Right ventricle myocardium superior (tissue), 1 donor: ENCODE data around the gene MVK. TPM values are rescaled to one million over a fixed set of nuclear protein-coding genes. Genes with fewer than 3 reads are reported as not detected.

Experiments
- ATAC-seq: fragments of 200-7000 bp; cut with Tn5 transposase; one replicate; pipeline ENCODE4 v1.9.1; 2020; ENCODE audit warnings: mild to moderate bottlenecking; ENCODE audit not compliant: poor library complexity
- DNase-seq: peaks from one replicate; pipeline ENCODE4 v3.0.0-alpha.2; 2020
- intact Hi-C: fragments of 100-400 bp; cut with DNase I; formaldehyde crosslinking; loops from one replicate; pipeline ENCODE4 v1.11.2; 2022
- total RNA-seq: library from RNA; stranded (reverse); fragmentation: NEBNext Ultra II Directional; extraction: Animal tissue kit (Norgen Biotek cat#: 25700); gene quantifications from one replicate; pipeline ENCODE4 v1.2.1, GENCODE V29; 2021
- donor health status: DM: no; HTN: yes; CAD: no; lungs with severe emphysema.

The MVK gene
- total RNA-seq, 1 donor from 2014 or later: 9.4 TPM

- ATAC-seq: no peak
- intact Hi-C loops: no loop called here
- DNase-seq: peak; percentile 15
These were observed 12.5 kb upstream of the MVK start for GRCh38 chr12:109560867-109561710.

DNA sequence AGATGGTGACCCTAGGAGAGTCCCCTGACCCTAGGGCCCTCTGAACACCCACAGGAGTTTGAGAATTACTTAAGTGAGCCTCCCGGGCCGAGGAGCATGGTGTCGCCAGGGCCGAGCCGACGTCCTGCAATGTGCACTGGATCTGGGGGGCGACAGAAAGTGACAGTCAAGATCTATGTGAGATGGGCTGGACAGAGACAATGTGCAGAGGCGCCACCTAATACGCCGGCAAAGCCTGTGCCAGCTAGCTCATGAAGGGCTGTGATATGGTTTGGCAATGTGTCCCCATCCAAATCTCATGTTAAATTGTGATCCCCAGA, 11.9 kb upstream of the MVK start:
- DNase-seq: peak; percentile 30
- ATAC-seq: no peak
- intact Hi-C loops: no loop called here

DNA sequence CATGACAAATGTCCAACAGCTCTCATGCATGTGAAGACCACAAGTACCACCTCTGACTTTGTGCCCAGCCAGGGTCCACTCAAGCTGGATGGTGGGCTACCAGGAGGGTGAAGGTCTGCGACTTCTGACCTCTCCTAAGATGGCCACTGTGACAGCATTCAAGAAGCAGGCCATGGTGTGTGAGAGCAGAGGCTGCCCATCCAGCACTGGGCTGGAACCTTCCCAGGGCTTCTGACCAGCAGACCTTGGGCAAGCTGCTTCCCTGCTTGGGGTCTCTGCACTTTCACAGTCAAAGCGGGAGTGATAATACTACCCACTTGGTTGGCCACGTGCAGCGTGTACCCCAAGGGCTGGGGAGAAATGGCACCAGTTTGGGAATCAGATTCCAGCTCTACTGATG, 10.7 kb upstream of the MVK start:
- intact Hi-C loops: no loop called here
- no peak for ATAC-seq
- no peak for DNase-seq

- DNase-seq (peak; percentile 56), ATAC-seq (peak; percentile 68)
- intact Hi-C loops: no loop called here
These were observed 10.0 kb upstream of the MVK start for GRCh38 chr12:109563291-109564284.

GRCh38 chr12:109566424-109566823, 7.2 kb upstream of the MVK start:
- no peak for ATAC-seq
- intact Hi-C loops: no loop called here

GRCh38 chr12:109567296-109567695, 6.3 kb upstream of the MVK start:
- DNase-seq: peak; percentile 12
- ATAC-seq: no peak
- intact Hi-C loops: no loop called here

More at GRCh38 chr12:109566424-109566823, 7.2 kb upstream of the MVK start:
- peak; percentile 9 for DNase-seq

GRCh38 chr12:109567967-109568366, 5.6 kb upstream of the MVK start:
- intact Hi-C loops: no loop called here
- DNase-seq (peak; percentile 10), ATAC-seq (no peak)

DNA sequence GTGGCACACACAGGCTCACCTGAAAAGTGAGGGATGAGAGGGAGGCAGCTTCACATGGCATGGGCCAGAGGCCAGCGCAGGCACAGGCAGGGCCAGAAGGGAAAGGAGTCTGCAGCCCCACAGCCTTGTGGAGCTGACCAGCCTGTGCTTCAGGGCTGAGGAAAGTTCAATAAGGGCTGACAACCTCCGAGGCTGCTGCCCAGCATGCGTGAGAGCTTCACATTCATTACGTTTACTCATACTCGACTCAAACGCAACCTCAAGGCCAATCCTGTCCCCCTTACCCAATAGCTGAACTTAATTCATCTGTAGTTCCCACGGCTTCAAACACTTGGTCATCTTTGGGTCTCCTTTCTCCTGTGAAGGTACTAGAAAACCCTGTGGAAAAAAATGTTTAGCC, 5.1 kb upstream of the MVK start:
- intact Hi-C loops: no loop called here
- DNase-seq (peak; percentile 22), ATAC-seq (no peak)

DNA sequence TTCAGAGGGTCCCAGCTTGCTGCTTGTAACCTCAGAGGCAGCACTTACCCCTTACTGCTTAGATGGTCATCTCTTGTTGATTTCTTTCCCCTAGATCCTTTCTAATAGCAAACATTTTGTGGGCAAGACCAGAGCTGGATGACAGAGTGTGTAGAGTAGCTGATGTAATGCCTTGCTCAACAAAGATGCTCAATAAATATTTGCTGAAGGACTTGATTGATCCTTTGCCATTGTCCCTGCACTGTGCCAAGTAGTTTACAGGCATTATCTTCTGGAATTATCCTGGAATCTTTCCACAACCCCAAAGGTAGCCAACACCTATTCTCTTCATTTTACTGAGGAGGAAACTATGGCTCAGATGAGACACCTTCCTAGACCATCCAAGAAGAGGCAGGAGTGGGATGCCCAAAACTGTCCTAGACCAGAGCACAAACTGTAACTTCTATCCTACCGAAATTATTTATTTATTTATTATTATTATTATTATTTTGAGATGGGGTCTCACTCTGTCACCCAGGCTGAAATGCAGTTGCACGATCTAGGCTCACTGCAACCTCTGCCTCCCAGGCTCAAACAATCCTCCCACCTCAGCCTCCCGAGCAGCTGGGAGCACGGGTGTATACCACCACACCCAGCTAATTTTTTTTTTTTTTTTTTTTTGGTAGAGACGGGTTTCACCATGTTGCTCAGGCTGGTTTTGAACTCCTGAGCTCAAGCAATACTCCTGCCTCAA, 1.7 kb upstream of the MVK start:
- DNase-seq: peak; percentile 3
- intact Hi-C loops: no loop called here
- ATAC-seq: no peak

- DNase-seq (peak; percentile 1), ATAC-seq (no peak)
- intact Hi-C loops: no loop called here
These were observed 1.1 kb upstream of the MVK start for GRCh38 chr12:109572506-109572845.

DNA sequence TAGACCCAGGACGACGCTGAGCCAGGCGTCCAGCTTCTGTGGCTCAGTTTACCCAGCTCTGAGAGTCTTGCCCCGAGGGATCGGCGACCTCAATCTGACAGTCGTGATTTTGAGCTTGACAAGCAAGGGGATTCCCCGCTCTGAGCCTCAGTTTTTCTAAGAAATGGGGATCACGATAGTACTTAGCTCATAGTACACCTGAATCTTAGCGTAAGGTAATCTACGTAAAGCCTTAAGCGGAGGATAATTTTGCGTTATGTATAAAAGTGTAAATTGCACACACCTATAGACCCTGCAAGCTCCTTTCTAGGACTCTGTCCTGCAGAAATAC, 285 bp downstream of the MVK start:
- DNase-seq: no peak
- no peak for ATAC-seq
- intact Hi-C loops: no loop called here

GRCh38 chr12:109575683-109576082, 2.1 kb downstream of the MVK start:
- DNase-seq (no peak), ATAC-seq (no peak)
- intact Hi-C loops: no loop called here

- ATAC-seq: no peak
- intact Hi-C loops: no loop called here
These were observed 3.7 kb downstream of the MVK start for GRCh38 chr12:109577311-109577710.

DNA sequence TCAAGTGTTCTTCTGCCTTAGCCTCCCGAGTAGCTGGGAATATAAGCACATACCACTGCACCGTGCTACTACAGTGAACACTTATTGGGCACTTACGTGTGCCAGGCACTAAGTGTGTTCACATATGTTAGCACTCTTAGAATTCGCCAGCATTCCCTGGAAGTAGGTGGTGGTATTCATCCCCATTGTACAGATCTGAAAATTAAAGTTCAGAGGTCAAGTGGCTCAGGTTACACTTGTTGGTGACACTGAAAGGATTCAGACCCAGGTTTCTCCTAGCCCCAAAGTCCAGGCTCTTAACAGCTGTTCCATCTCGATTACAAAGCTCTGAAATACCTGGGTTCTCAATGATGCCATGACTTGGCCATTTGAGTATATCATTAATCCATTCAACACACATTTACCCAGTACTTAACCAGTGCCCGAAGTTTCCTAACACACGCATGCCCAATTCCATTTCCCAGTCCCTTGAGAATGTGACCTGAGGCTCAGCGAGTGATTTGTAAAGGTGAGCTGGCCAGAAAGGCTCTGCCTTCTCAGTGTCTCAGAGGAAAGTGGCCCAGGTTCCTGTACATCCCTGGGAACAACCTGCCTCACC, 4.8 kb downstream of the MVK start:
- ATAC-seq: no peak
- DNase-seq: no peak
- intact Hi-C loops: no loop called here

More at GRCh38 chr12:109577311-109577710, 3.7 kb downstream of the MVK start:
- DNase-seq: no peak

DNA sequence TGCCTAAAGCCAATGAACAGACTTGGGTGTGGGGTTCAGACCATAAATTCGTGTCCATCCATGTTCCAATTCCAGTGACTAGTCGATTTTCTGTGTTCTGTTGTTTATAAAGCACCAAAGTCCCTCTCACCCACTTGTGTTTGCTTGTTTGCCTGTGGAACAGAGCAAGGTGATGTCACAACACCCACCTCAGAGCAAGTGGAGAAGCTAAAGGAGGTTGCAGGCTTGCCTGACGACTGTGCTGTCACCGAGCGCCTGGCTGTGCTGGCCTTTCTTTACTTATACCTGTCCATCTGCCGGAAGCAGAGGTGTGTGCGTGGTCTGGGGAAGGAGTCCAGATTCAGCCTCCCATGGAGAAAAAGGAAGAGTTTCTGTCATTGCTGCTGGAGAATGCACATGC, 6.0 kb downstream of the MVK start:
- intact Hi-C loops: no loop called here
- ATAC-seq: no peak
- DNase-seq: no peak

- DNase-seq: no peak
- intact Hi-C loops: no loop called here
- no peak for ATAC-seq
These were observed 6.7 kb downstream of the MVK start for GRCh38 chr12:109580272-109580671.

DNA sequence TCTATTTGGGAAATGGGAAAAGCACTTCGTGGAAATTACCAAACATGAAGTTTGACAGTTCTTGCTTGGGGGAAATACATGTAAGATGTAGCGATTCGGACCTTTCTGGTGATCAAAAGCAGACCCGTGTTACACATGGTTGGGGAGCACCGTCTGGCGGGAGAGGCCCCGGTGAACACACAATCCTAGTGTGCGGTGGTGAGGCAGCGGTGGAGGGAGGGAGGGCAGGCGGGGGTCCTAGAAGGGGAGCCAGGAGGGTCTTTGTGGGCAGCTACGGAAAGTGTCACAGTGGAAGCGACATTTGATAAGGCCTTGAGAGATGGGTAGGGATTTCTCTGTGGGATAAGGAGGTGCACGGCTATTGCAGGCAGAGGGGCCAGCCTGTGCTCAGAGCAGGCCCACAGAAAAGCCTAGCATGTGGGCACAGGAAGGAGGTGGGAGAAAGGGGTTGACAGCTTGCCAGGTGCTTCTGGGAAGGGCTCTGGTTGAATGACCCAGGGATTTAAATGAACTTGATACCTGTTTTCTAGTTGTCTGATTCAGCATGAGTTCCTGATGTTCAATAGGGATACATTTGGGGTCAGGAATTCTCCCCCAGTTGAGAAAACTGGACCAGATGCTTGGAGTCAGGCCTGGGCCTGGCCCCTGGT, 7.2 kb downstream of the MVK start:
- DNase-seq (no peak), ATAC-seq (no peak)
- intact Hi-C loops: no loop called here

GRCh38 chr12:109581334-109581691, 7.7 kb downstream of the MVK start:
- intact Hi-C loops: no loop called here
- no peak for DNase-seq
- ATAC-seq: no peak

DNA sequence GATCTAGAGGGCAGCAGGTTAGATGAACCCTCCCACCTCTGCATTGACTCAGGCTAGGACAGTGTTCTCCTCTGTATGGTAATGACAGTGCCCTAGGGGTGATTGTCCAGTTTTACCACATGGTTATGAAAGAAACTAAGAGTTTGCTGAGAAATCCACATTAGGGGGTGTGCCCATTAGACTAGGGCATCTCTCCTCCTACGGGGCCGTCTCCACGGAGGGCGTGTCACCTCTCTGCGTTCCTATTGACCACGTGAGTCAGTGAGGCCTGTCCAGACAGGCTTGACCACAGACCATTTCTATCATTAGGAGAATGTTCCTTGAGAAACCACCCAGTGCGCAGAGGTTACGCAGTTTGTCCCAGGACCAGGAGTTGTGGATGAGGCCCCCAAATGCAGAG, 8.3 kb downstream of the MVK start:
- intact Hi-C loops: no loop called here
- DNase-seq (no peak), ATAC-seq (no peak)
